Measurements from ENCODE around the gene PCYT1A.
"Not testable (repeated sequence)": the region's sequence is repeated elsewhere in the genome, so short reads cannot be mapped to it uniquely, and the experiment has no call there.

PCYT1A gene

GRCh38 chr3:196287090-196287439 is 461 bp downstream of the PCYT1A start:
- DNase-seq (ENCODE audit: low read depth in 2 of 2): peak in 1 of 2 experiments; percentile 18

GRCh38 chr3:196284396-196284795 is 3.1 kb downstream of the PCYT1A start:
- no peak for DNase-seq (ENCODE audit: low read depth in 2 of 2)

GRCh38 chr3:196281962-196282361 is 5.6 kb downstream of the PCYT1A start:
- DNase-seq (ENCODE audit: low read depth in 2 of 2): no peak

- DNase-seq (ENCODE audit: low read depth in 2 of 2): no peak
Observed at GRCh38 chr3:196280689-196281440, 6.7 kb downstream of the PCYT1A start.

GRCh38 chr3:196275126-196275525 is 12.4 kb downstream of the PCYT1A start:
- DNase-seq (ENCODE audit: low read depth in 2 of 2): no peak

GRCh38 chr3:196274585-196274984 is 12.9 kb downstream of the PCYT1A start:
- DNase-seq (ENCODE audit: low read depth in 2 of 2): peak; percentile 34 to 47

GRCh38 chr3:196273655-196274054 is 13.9 kb downstream of the PCYT1A start:
- DNase-seq (ENCODE audit: low read depth in 2 of 2): no peak

GRCh38 chr3:196272826-196273225 is 14.7 kb downstream of the PCYT1A start:
- no peak for DNase-seq (ENCODE audit: low read depth in 2 of 2)

- no peak for DNase-seq (ENCODE audit: low read depth in 2 of 2)
Observed at GRCh38 chr3:196270499-196270898, 17.0 kb downstream of the PCYT1A start.

- DNase-seq (ENCODE audit: low read depth in 2 of 2): no peak
Observed at GRCh38 chr3:196268284-196269163, 19.0 kb downstream of the PCYT1A start.

GRCh38 chr3:196263819-196264218 is 23.7 kb downstream of the PCYT1A start:
- DNase-seq (ENCODE audit: low read depth in 2 of 2): no peak

- DNase-seq (ENCODE audit: low read depth in 2 of 2): no peak
Observed at GRCh38 chr3:196260784-196261183, 26.7 kb downstream of the PCYT1A start.

GRCh38 chr3:196255776-196256175 is 31.8 kb downstream of the PCYT1A start:
- DNase-seq (ENCODE audit: low read depth in 2 of 2): no peak

GRCh38 chr3:196254376-196255283 is 32.9 kb downstream of the PCYT1A start:
- no peak for DNase-seq (ENCODE audit: low read depth in 2 of 2)

GRCh38 chr3:196251918-196252317 is 35.6 kb downstream of the PCYT1A start:
- DNase-seq (ENCODE audit: low read depth in 2 of 2): no peak

- DNase-seq (ENCODE audit: low read depth in 2 of 2): no peak
Observed at GRCh38 chr3:196246612-196247308, 40.8 kb downstream of the PCYT1A start.

GRCh38 chr3:196244166-196244565 is 43.4 kb downstream of the PCYT1A start:
- DNase-seq (ENCODE audit: low read depth in 2 of 2): not testable (repeated sequence)

- DNase-seq (ENCODE audit: low read depth in 2 of 2): no peak
Observed at GRCh38 chr3:196241704-196242103, 45.8 kb downstream of the PCYT1A start.

- DNase-seq (ENCODE audit: low read depth in 2 of 2): no peak
Observed at GRCh38 chr3:196240424-196240823, 47.1 kb downstream of the PCYT1A start.

- no peak for DNase-seq (ENCODE audit: low read depth in 2 of 2)
Observed at GRCh38 chr3:196238612-196239560, 48.6 kb downstream of the PCYT1A start.
